Endodermal cell (in vitro differentiated cells): ENCODE data around the gene BICD1. TPM values are rescaled to one million over a fixed set of nuclear protein-coding genes. Genes with fewer than 3 reads are reported as not detected.

ENCODE experiments used
- DNase-seq: peaks from one replicate; pipeline ENCODE4 v3.0.0-alpha.2; 2017
- H3K27ac ChIP-seq: 2 replicates; pipeline ENCODE4 v1.5.1; 2013; ENCODE audit warnings: mild to moderate bottlenecking, low read depth, low read length, moderate library complexity
- H3K27me3 ChIP-seq: 2 replicates; pipeline ENCODE4 v1.6.1; 2013; ENCODE audit warnings: mild to moderate bottlenecking, low read length, moderate library complexity; ENCODE audit not compliant: insufficient read depth, control insufficient read depth, poor library complexity, severe bottlenecking
- H3K36me3 ChIP-seq: 2 replicates; pipeline ENCODE4 v1.7.0; 2013; ENCODE audit warnings: mild to moderate bottlenecking, low read length, moderate library complexity; ENCODE audit not compliant: control insufficient read depth, insufficient read depth
- H3K4me1 ChIP-seq: one replicate; pipeline ENCODE4 v1.7.0; 2013; ENCODE audit warnings: low read length; ENCODE audit not compliant: control insufficient read depth, insufficient read depth
- H3K4me3 ChIP-seq: 2 replicates; pipeline ENCODE4 v1.5.1; 2013; ENCODE audit warnings: mild to moderate bottlenecking, low read length, moderate library complexity
- H3K9ac ChIP-seq: 2 replicates; pipeline ENCODE4 v1.6.1; 2013; ENCODE audit warnings: mild to moderate bottlenecking, low read length, moderate library complexity; ENCODE audit not compliant: poor library complexity, severe bottlenecking; ENCODE audit errors: extremely low read depth
- H3K9me3 ChIP-seq: 2 replicates; pipeline ENCODE4 v1.6.1; 2013; ENCODE audit warnings: mild to moderate bottlenecking, low read length, moderate library complexity; ENCODE audit not compliant: control insufficient read depth
- H3K27ac Mint-ChIP-seq: 2 replicates; pipeline ENCODE4 v1.8.0; 2020; ENCODE audit warnings: mixed read lengths
- H3K27me3 Mint-ChIP-seq: 2 replicates; pipeline ENCODE4 v1.8.0; 2021; ENCODE audit warnings: mild to moderate bottlenecking, mixed read lengths; ENCODE audit not compliant: insufficient read depth
- H3K36me3 Mint-ChIP-seq: 2 replicates; pipeline ENCODE4 v1.8.0; 2020; ENCODE audit warnings: low read depth, mixed read lengths
- H3K4me1 Mint-ChIP-seq: 2 replicates; pipeline ENCODE4 v1.8.0; 2020; ENCODE audit warnings: mixed read lengths
- H3K4me3 Mint-ChIP-seq: 2 replicates; pipeline ENCODE4 v1.8.0; 2020; ENCODE audit warnings: mild to moderate bottlenecking, moderate library complexity, mixed read lengths
- H3K9me3 Mint-ChIP-seq: 2 replicates; pipeline ENCODE4 v1.8.0; 2020; ENCODE audit warnings: mild to moderate bottlenecking, mixed read lengths
- CTCF ChIP-seq: fragments of 200-600 bp; sonication (generic); conservative IDR thresholded peaks from 2 replicates; pipeline ENCODE4 v1.5.0; 2021; ENCODE audit warnings: antibody characterized with exemption, mild to moderate bottlenecking
- WGBS, 2 experiments: methylation state at CpG; one replicate each; pipeline versions ENCODE4 v1.1.5 to v1.1.7; 2013; ENCODE audit warnings: missing lambda C conversion rate in 2 of 2, mixed read lengths in 1 of 2; ENCODE audit not compliant: insufficient coverage in 1 of 2, insufficient read length in 1 of 2; 5-methylcytosine and 5-hydroxymethylcytosine counted together
- total RNA-seq, 2 donors: library from RNA; stranded (reverse); fragmentation: NEBNext Ultra II Directional in 1 of 2; extraction: Animal tissue kit (Norgen Biotek cat#: 25700) in 1 of 2; gene quantifications; 2 replicates in 1 of 2; 3 replicates in 1 of 2; pipeline ENCODE4 v1.2.1, GENCODE V29; 2021

Gene BICD1
- total RNA-seq, 2 donors from 2014 or later: 56.0 to 101 TPM

GRCh38 chr12:32196250-32197198 lies 89.9 kb downstream of the BICD1 start:
- no peaks in the 10 kb centered on the region for H3K4me1 Mint-ChIP-seq
- WGBS, 2 experiments: 93 to 95% methylated on average over 3 to 6 of the region's 6 CpGs
- Histone ChIP-seq H3K9me3 (peaks cover 75% of the 10 kb centered on the region), H3K36me3 (peaks cover 9% of the 10 kb centered on the region), H3K4me1 (no peaks in the 10 kb centered on the region), H3K27ac (no peak overlapping the region), H3K27me3 (no peaks in the 10 kb centered on the region), H3K9ac (no peak overlapping the region), H3K4me3 (peak overlapping the region; percentile 22)
- no peak overlapping the region for H3K27ac Mint-ChIP-seq
- H3K36me3 Mint-ChIP-seq: peaks cover 65% of the 10 kb centered on the region
- H3K27me3 Mint-ChIP-seq: no peaks in the 10 kb centered on the region
- peaks cover 55% of the 10 kb centered on the region for H3K9me3 Mint-ChIP-seq
- TF ChIP-seq CTCF: no peak
- no peak for DNase-seq
- no peak overlapping the region for H3K4me3 Mint-ChIP-seq

GRCh38 chr12:32197421-32197820 lies 90.8 kb downstream of the BICD1 start:
- Histone ChIP-seq H3K4me3 (no peak overlapping the region), H3K9me3 (peaks cover 75% of the 10 kb centered on the region), H3K27me3 (no peaks in the 10 kb centered on the region), H3K36me3 (peaks cover 9% of the 10 kb centered on the region), H3K9ac (no peak overlapping the region), H3K27ac (no peak overlapping the region), H3K4me1 (no peaks in the 10 kb centered on the region)
- Mint-ChIP-seq H3K4me3 (no peak overlapping the region), H3K9me3 (peaks cover 55% of the 10 kb centered on the region), H3K4me1 (no peaks in the 10 kb centered on the region), H3K27me3 (no peaks in the 10 kb centered on the region), H3K36me3 (peaks cover 64% of the 10 kb centered on the region), H3K27ac (no peak overlapping the region)
- DNase-seq: no peak
- WGBS, 2 experiments: 92 to 95% methylated on average over 2 of the region's 2 CpGs
- no peak for TF ChIP-seq CTCF

- H3K36me3 ChIP-seq: peaks cover 9% of the 10 kb centered on the region
- no peak overlapping the region for H3K4me3 Mint-ChIP-seq
- WGBS, 2 experiments: 91 to 100% methylated on average over 1 to 2 of the region's 2 CpGs
- H3K4me3 ChIP-seq: peak overlapping the region; percentile 39
- no peaks in the 10 kb centered on the region for H3K27me3 Mint-ChIP-seq
- no peak overlapping the region for H3K27ac Mint-ChIP-seq
- H3K4me1 ChIP-seq: no peaks in the 10 kb centered on the region
- peaks cover 44% of the 10 kb centered on the region for H3K9me3 Mint-ChIP-seq
- no peak for DNase-seq
- no peak overlapping the region for H3K9ac ChIP-seq
- peaks cover 64% of the 10 kb centered on the region for H3K9me3 ChIP-seq
- H3K27me3 ChIP-seq: no peaks in the 10 kb centered on the region
- no peaks in the 10 kb centered on the region for H3K4me1 Mint-ChIP-seq
- H3K27ac ChIP-seq: no peak overlapping the region
- peaks cover 56% of the 10 kb centered on the region for H3K36me3 Mint-ChIP-seq
- no peak for TF ChIP-seq CTCF
Measured at GRCh38 chr12:32198555-32198954, 91.9 kb downstream of the BICD1 start.
